GM12891 (cell line): ENCODE measurements around the gene RFX2.
A peak's percentile ranks its signal among the peaks of the same experiment; 100 is the strongest.
"Not testable (repeated sequence)": the region's sequence is repeated elsewhere in the genome, so short reads cannot be mapped to it uniquely, and the experiment has no call there.

Experiments used
- DNase-seq: peaks from one replicate; pipeline ENCODE4 v3.0.0; 2011; ENCODE audit warnings: low spot score; ENCODE audit not compliant: insufficient read length
- FAIRE-seq: peaks from 2 replicates; lab custom pipeline; 2011; peaks lifted over from hg19 to GRCh38; lab: Jason Lieb, UNC
- PAX5 ChIP-seq: IDR thresholded peaks from 2 replicates; pipeline ENCODE4 v1.6.1; 2011; ENCODE audit warnings: low read length, moderate library complexity, mild to moderate bottlenecking; ENCODE audit not compliant: insufficient read depth, severe bottlenecking
- POLR2A ChIP-seq: IDR thresholded peaks from 2 replicates; pipeline ENCODE4 v1.6.1; 2011; ENCODE audit warnings: low read depth, low read length, control low read depth
- POLR2AphosphoS5 ChIP-seq: IDR thresholded peaks from 2 replicates; pipeline ENCODE4 v1.6.1; 2011; ENCODE audit warnings: low read depth, low read length, control low read depth
- POU2F2 ChIP-seq: IDR thresholded peaks from 2 replicates; pipeline ENCODE4 v1.6.1; 2011; ENCODE audit warnings: low read depth, mild to moderate bottlenecking, control low read depth, low read length, moderate library complexity
- SPI1 ChIP-seq: IDR thresholded peaks from 2 replicates; pipeline ENCODE4 v1.6.1; 2011; ENCODE audit warnings: low read depth, low read length, control low read depth
- TAF1 ChIP-seq: IDR thresholded peaks from 2 replicates; pipeline ENCODE4 v1.6.1; 2011; ENCODE audit warnings: low read depth, low read length, control low read depth

The RFX2 gene

GRCh38 chr19:6125571-6125989 is 15.3 kb upstream of the RFX2 start:
- peak; percentile 92 for FAIRE-seq

GRCh38 chr19:6119031-6119430 is 8.7 kb upstream of the RFX2 start:
- peak; percentile 16 for FAIRE-seq
- no peak for DNase-seq
- TF ChIP-seq POLR2A (no peak), PAX5 (no peak), POU2F2 (no peak), SPI1 (no peak), TAF1 (no peak), POLR2AphosphoS5 (no peak)

More at GRCh38 chr19:6125571-6125989, 15.3 kb upstream of the RFX2 start:
- TF ChIP-seq POLR2AphosphoS5 = no peak
- no peak for TF ChIP-seq TAF1
- TF ChIP-seq POLR2A = no peak
- no peak for TF ChIP-seq POU2F2
- TF ChIP-seq PAX5 = no peak
- no peak for TF ChIP-seq SPI1
- DNase-seq = peak; percentile 44

GRCh38 chr19:6118043-6118442 is 7.7 kb upstream of the RFX2 start:
- TF ChIP-seq TAF1 (no peak), POLR2AphosphoS5 (no peak), POLR2A (no peak), PAX5 (no peak), POU2F2 (no peak), SPI1 (no peak)
- no peak for FAIRE-seq
- DNase-seq = no peak

GRCh38 chr19:6117534-6117933 is 7.2 kb upstream of the RFX2 start:
- TF ChIP-seq TAF1 (no peak), POLR2AphosphoS5 (no peak), POLR2A (no peak), POU2F2 (no peak), PAX5 (no peak), SPI1 (no peak)
- no peak for FAIRE-seq
- no peak for DNase-seq

- DNase-seq = no peak
- TF ChIP-seq SPI1 (peak; percentile 29; the same call in 1 of the 2 replicates), PAX5 (no peak)
- FAIRE-seq = no peak
Measured at GRCh38 chr19:6116749-6117430, 6.6 kb upstream of the RFX2 start.

GRCh38 chr19:6115992-6116391 is 5.7 kb upstream of the RFX2 start:
- DNase-seq (no peak), FAIRE-seq (peak; percentile 72)
- TF ChIP-seq TAF1 (no peak), SPI1 (no peak), POLR2AphosphoS5 (no peak), POU2F2 (no peak)

- FAIRE-seq (no peak), DNase-seq (no peak)
- TF ChIP-seq POU2F2 (no peak), SPI1 (no peak), TAF1 (no peak), POLR2AphosphoS5 (no peak)
Measured at GRCh38 chr19:6113616-6114188, 3.4 kb upstream of the RFX2 start.

- FAIRE-seq = no peak
- no peak for TF ChIP-seq PAX5
- TF ChIP-seq SPI1 = no peak
- no peak for TF ChIP-seq POLR2AphosphoS5
- TF ChIP-seq POLR2A = no peak
- no peak for TF ChIP-seq POU2F2
- DNase-seq = no peak
Measured at GRCh38 chr19:6109947-6110346, 353 bp downstream of the RFX2 start.

- TF ChIP-seq POU2F2 (no peak), TAF1 (no peak), SPI1 (no peak), POLR2AphosphoS5 (no peak), POLR2A (no peak), PAX5 (no peak)
- peak; percentile 59 for FAIRE-seq
- no peak for DNase-seq
Measured at GRCh38 chr19:6108721-6109633, 1.3 kb downstream of the RFX2 start.

- not testable (repeated sequence) for DNase-seq, FAIRE-seq
Measured at GRCh38 chr19:6106643-6107294, 3.5 kb downstream of the RFX2 start.
